RWPE1 (cell line): ENCODE results near the gene DNAJC27.
"Not testable (repeated sequence)": the region's sequence is repeated elsewhere in the genome, so short reads cannot be mapped to it uniquely, and the experiment has no call there.

ENCODE experiments used
- CTCF ChIA-PET: fragments of 350-600 bp; sonication (Branson Sonifier 250); formaldehyde crosslinking; extraction: SDS; loops from one replicate; lab custom pipeline; 2021; lab: Yijun Ruan, JAX
- POLR2A ChIA-PET: fragments of 400-600 bp; formaldehyde crosslinking; extraction: SDS; loops from one replicate; lab custom pipeline; 2020; ENCODE audit warnings: antibody characterized with exemption; ENCODE audit not compliant: low non-redundant PET; lab: Yijun Ruan, JAX
- DNase-seq: peaks from one replicate; pipeline ENCODE4 v3.0.0; 2012; ENCODE audit warnings: low spot score
- H3K27ac ChIP-seq: fragments of 450-650 bp; 2 replicates; pipeline ENCODE4 v1.5.1; 2017
- TF ChIP-seq, protein P1 (sequence below): fragments of 450-650 bp; conservative IDR thresholded peaks from 2 replicates; pipeline ENCODE4 v1.5.1; 2017; ENCODE audit warnings: low read depth, mild to moderate bottlenecking

The DNAJC27 gene

DNA sequence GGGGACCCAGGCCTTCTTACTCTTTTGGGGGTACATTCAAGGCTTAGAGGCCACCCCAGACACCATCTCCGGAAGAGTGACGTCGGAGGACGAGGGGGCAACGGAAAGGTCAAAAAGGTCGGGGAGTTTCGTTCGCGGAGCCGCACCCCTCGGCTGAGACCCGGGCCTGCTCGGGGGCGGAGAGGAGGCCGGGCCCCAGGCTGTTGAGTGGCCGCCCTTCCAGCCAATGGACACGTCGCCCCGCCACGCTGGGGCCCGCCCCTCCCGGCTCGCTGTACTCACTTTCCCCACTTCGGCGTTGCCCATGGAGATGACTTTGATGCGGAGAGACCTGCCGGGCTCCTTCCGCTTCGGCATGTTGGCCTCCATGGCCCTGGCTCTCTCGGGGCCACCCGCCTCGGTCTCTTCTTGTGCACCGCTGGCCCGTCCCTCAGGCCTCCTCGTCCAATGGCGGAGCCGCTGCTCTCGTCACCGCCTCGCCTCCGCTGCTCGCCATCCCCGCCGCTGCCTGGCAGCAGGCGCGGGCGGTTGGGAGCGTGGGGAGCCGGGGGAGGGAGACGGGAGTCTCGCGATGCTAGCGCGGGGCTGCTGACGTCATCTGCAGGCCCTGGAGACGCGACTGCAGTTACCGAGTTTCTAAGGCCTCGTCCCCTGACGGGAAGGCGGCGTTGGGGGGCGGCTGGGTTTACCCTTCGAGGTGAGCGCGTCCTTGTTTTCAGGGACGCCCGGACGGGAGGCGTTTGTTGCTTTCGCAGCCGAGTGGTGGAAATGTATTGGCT is at the start of gene DNAJC27:
Gene DNAJC27, minus strand, starts transcription at position 420 of the 779 bp plus-strand sequence. Its CDS starts 51 bp downstream, at position 369.
- peak; percentile 99 for DNase-seq
- CTCF ChIA-PET, result interaction anchor here (1.6 kb wide), 1 partner anchor 158 kb away, joined by 9 read pairs; no protein-coding TSS in a partner anchor
- peak within 1 kb of the TSS; percentile 94 for H3K27ac ChIP-seq
- POLR2A ChIA-PET, result no interaction called here
- TF ChIP-seq, protein P1, sequence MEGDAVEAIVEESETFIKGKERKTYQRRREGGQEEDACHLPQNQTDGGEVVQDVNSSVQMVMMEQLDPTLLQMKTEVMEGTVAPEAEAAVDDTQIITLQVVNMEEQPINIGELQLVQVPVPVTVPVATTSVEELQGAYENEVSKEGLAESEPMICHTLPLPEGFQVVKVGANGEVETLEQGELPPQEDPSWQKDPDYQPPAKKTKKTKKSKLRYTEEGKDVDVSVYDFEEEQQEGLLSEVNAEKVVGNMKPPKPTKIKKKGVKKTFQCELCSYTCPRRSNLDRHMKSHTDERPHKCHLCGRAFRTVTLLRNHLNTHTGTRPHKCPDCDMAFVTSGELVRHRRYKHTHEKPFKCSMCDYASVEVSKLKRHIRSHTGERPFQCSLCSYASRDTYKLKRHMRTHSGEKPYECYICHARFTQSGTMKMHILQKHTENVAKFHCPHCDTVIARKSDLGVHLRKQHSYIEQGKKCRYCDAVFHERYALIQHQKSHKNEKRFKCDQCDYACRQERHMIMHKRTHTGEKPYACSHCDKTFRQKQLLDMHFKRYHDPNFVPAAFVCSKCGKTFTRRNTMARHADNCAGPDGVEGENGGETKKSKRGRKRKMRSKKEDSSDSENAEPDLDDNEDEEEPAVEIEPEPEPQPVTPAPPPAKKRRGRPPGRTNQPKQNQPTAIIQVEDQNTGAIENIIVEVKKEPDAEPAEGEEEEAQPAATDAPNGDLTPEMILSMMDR, result no peak

DNA sequence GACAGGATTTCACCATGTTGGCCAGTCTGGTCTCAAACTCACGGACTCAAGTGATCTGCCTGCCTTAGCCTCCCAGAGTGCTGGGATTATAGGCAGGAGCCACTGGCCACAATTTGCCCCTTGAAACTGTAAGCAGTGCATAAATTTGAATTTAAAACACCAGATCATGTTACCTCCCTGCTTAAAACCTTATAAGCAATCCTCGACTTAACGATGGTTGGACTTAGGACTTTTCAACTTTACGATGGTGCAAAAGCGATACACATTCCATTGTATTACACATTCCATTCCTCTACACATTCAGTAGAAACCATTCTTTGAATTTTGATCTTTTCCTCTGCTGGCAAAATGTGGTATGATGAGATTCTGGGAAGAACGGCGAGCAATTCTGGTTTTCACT is 46.9 kb upstream of the DNAJC27 start:
- ChIA-PET CTCF (no interaction called here), POLR2A (no interaction called here)
- DNase-seq, result no peak
- TF ChIP-seq, protein P1, result no peak
- no peak overlapping the region for H3K27ac ChIP-seq

DNA sequence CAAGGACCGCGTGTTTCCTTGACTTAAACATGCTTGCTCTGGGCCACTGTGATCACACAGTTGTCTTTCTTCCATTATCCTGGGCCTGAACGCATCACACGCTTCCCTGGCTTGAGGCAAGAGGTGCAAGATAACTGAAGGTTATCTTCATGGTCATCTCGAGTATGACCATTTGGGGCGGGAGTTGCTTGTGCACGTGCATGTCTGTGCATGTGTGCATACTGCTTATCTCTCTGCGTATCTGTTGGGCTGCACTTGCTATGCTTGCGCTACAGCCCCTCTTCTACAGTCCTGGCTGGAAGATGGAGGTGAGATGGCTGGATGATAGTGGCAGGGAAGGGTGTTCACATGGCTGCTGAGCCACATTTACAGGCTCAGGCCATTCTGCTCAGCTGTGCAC is 42.9 kb upstream of the DNAJC27 start:
- no peak for DNase-seq
- TF ChIP-seq, protein P1, result no peak
- POLR2A ChIA-PET, result no interaction called here
- CTCF ChIA-PET, result no interaction called here
- H3K27ac ChIP-seq, result no peak overlapping the region

DNA sequence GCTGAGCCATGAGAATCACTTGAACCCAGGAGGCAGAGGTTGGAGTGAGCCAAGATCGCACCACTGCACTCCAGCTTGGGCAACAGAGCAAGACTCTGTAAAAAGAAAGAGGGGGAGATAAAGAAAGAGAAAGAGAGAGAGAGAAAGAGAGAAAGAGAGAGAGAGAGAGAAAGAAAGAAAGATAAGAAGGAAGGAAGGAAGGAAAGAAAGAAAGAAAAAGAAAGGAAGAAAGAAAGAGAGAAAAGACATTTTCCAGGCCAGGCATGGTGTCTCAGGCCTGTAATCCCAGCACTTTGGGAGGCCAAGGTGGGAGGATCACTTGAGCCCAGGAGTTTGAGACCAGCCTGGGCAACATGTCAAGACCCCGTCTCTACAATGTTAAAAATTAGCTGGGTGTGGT is 39.6 kb upstream of the DNAJC27 start:
- CTCF ChIA-PET, POLR2A ChIA-PET, DNase-seq, H3K27ac ChIP-seq: not testable (repeated sequence)

DNA sequence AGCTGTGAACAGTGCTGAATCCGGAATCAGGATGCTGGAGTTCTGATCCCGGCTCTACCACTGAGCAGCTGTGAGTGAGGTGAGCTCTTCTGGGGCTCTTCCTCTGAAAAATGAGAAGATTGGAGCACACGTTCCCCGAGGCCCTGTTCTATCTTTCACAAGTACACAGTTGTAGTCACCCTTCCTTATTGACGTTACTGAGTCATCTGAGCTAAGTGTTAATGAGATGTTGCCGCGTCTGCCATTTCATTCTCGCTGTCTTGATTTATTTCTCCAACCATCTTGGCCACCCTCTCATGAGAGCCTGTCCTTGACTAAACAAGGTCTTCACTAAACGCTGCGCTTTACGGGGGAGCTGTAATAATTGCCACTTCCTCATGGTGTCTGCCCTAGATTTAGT is 38.2 kb upstream of the DNAJC27 start:
- TF ChIP-seq, protein P1, result no peak
- ChIA-PET CTCF (no interaction called here), POLR2A (no interaction called here)
- no peak for DNase-seq
- no peak overlapping the region for H3K27ac ChIP-seq

DNA sequence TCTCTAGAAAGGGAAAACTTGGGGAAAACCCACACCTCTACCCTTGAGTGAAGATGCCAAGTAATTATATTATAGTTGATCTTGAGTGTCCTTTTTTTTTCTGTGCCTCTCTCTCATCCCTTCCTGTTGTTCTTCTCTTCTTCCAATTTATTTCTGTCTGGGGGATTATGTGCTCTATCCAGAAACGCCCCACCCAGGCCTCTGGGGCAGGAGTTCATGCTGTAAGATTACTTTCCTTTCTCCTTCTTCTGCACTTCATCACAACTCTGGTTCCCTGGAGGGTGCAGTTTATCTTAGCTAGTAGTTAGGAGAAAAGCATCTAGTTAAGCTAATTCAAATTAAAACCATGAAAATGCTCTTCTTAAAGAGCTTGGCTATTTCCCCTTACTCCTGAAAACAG is 30.3 kb upstream of the DNAJC27 start:
- ChIA-PET CTCF (no interaction called here), POLR2A (interaction anchor here (0.6 kb wide), 1 partner anchor 172 kb away, joined by 7 read pairs; no protein-coding TSS in a partner anchor)
- TF ChIP-seq, protein P1, result no peak
- DNase-seq, result no peak
- no peak overlapping the region for H3K27ac ChIP-seq

DNA sequence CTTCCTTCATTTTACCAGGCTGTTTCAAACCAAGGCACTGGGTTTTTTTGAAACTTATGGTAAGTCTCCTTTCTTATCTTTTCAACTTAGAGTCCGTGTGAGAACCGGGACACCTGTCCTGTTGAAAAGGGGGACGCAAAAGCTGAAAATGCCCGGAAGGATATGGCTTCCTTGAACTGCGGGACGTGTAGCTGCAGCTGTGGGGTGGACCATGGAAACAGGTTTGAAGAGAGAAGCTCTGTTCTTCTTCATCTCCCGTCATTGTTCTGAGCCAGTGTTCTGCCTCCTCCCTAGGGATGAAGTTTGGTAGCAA is 29.5 kb upstream of the DNAJC27 start:
- no peak overlapping the region for H3K27ac ChIP-seq
- TF ChIP-seq, protein P1, result no peak
- ChIA-PET POLR2A (no interaction called here), CTCF (interaction anchor here (0.6 kb wide), 1 partner anchor 483 kb away, joined by 3 read pairs; no protein-coding TSS in a partner anchor)
- no peak for DNase-seq
